Sigmoid colon (tissue), 7 donors: ENCODE data around the gene DIRAS1. TPM values are rescaled to one million over a fixed set of nuclear protein-coding genes. Genes with fewer than 3 reads are reported as not detected.

Experiments
- DNase-seq: peaks from one replicate; pipeline ENCODE4 v3.0.0-alpha.2; 2019
- H3K27ac ChIP-seq, 4 donors: fragments of 200-600 bp; sonication (generic); one replicate each; pipeline ENCODE4 v1.5.1; 2016 to 2019; ENCODE audit warnings: mild to moderate bottlenecking in 1 of 4
- H3K27me3 ChIP-seq, 3 donors: fragments of 200-600 bp; sonication (generic); one replicate each; pipeline ENCODE4 v1.5.1; 2019; ENCODE audit warnings: mild to moderate bottlenecking in 1 of 3
- H3K36me3 ChIP-seq, 4 donors: fragments of 200-600 bp; sonication (generic); one replicate each; pipeline ENCODE4 v1.5.1; 2016 to 2019
- H3K4me1 ChIP-seq, 4 donors: fragments of 200-600 bp; sonication (generic); one replicate each; pipeline ENCODE4 v1.5.1; 2017 to 2019
- H3K4me3 ChIP-seq, 4 donors: fragments of 200-600 bp; sonication (generic); one replicate each; pipeline ENCODE4 v1.5.1; 2017 to 2019; ENCODE audit warnings: mild to moderate bottlenecking in 2 of 4, moderate library complexity in 1 of 4
- H3K9me3 ChIP-seq, 4 donors: fragments of 200-600 bp in 3 of 4; sonication (generic) in 3 of 4; one replicate each; pipeline versions ENCODE4 v1.5.1 to v1.6.1; 2013 to 2019
- EP300 ChIP-seq, 4 donors: sonication (generic); formaldehyde crosslinking; IDR thresholded peaks; one replicate each; pipeline ENCODE4 v1.6.1; 2017; ENCODE audit warnings: antibody characterized with exemption in 4 of 4
- POLR2A ChIP-seq, 2 donors: fragments of 450-650 bp; IDR thresholded peaks; one replicate each; pipeline ENCODE4 v1.6.1; 2016; ENCODE audit warnings: antibody characterized with exemption in 2 of 2, mild to moderate bottlenecking in 2 of 2, moderate library complexity in 2 of 2
- POLR2AphosphoS5 ChIP-seq, 4 donors: sonication (generic); formaldehyde crosslinking; IDR thresholded peaks; one replicate each; pipeline ENCODE4 v1.6.1; 2017; ENCODE audit warnings: antibody characterized with exemption in 4 of 4
- WGBS, 2 donors: extraction: QIAGEN DNeasy Blood & Tissue Kit; methylation state at CpG; one replicate each; pipeline ENCODE4 v1.1.7; 2013; 5-methylcytosine and 5-hydroxymethylcytosine counted together
- intact Hi-C: fragments of 100-400 bp; cut with DNase I; formaldehyde crosslinking; loops from one replicate; pipeline ENCODE4 v1.15.1; 2023
- polyA plus RNA-seq, 3 donors: library from polyadenylated mRNA; stranded (reverse); fragments of 200-250 nt; gene quantifications; one replicate each; pipeline ENCODE4 v1.2.3, GENCODE V29; 2013
- total RNA-seq, 4 donors: library from RNA; depleted of rRNA; stranded (reverse); fragments of >200 nt; gene quantifications; one replicate each; pipeline ENCODE4 v1.1.0, GENCODE V29; 2016
- TF ChIP-seq, protein P1 (sequence below), 4 experiments: fragments of 450-650 bp in 3 of 4; fragments of 200-600 bp in 1 of 4; IDR thresholded peaks; one replicate each; pipeline ENCODE4 v1.5.1; 2016 to 2019; ENCODE audit warnings: antibody characterized with exemption in 4 of 4, mild to moderate bottlenecking in 3 of 4, moderate library complexity in 2 of 4
- donor health status: healthy with polysubstance abuse.
- donor health status: Bipolar disorder and iron deficiency.
- donor health status: healthy.

The DIRAS1 gene
- total and polyA plus RNA-seq, 7 donors, result 0.33 to 2.2 (median 1.4) TPM

DNA sequence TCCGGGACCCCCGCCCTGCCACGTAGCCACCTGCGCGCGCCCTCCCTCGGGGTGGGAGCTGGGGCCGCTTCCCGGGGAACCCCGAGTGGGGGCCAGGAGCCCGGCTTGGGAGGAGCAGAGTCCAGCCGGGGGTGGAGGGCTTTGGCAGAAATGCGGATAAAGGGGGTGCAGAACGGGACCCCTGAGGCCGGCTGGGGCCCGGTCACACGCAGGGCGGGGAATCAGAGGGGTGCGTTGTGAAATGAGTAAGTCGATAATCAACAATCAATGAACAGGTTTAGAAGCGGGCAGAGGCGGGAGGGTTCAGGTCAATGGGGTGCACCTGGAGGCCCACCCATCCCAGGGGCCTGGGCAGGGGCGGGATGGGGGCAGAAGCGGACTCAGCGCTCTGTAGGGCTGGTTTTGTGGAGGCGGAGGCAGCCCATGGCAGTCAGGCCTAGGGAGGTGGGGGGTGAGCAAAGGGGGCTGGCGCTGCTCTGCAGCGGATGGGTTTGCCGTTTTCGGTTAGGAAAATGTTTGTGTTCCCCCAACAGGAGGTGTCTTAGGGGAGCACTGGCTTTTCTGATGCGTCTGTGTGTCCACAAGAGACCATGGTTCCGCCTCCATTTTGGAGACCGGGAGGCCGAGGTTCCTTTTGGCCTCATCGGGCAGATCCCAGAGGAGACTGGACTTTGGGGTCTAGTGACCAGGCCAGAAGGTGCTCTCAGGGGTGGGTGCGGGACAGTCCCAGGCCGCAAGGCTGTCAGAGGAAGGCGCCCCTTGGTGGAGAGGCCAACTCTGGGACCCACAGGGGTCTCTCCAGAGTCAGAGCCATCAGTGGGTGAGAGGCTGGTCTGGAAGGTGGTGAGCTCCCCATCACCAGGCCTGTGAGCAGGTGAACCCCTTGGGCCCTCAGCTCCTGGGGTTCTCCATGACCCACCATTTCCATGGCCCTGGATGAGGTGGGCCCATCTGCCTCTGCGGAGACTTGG, 683 bp upstream of the DIRAS1 start:
- H3K27ac ChIP-seq, result peak overlapping the region in 1 of 4 donors; percentile 81
- intact Hi-C loops, result no loop called here

DNA sequence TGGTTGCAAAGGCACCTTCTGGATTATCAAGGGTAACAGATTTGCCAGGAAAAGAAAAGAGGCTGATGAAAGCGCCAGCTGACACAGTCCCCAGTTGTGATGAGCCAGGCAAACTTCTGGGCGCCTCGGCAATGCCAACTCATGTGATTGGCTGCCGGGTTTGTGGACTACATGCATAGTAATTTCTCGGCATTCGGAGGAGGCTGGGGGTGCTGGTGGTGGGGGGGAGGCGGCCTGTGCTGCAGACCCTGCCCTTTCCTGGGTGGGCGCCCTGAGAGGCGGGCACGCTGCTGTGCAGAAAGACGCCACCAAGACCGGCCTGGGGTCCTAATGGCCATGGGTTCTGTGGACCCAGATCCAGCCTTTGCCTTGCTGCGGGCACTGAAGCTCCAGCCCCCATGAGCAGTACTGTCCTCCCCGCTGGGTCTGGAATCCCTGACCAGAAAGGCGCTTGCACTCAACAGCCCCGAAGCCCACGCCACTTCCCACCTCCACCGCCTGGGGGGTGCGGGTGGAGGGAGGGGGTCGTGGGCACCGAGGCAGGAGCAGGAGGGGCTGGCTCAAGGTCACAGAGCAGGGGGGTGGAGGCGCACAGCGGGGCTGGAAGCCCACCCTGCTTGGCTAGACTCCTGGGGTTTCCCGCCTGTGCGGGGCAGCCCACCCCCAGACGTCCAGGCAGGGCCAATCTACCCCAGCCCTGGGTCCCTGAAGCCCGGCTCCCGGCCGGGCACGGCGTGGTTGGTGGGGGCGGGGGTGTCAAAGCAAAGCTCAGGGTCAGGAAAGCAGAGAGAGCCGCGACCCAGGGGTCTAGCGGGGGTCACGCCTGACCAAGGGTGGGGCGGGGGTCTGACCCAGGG, 1.0 kb downstream of the DIRAS1 start:
- peaks cover 12 to 58% (median 34%) of the 10 kb centered on the region in 3 donors for H3K27me3 ChIP-seq
- peak overlapping the region in 3 of 4 donors; percentile 23 to 46 (median 44) for H3K4me3 ChIP-seq
- H3K4me1 ChIP-seq, result peaks cover 0 to 35% (median 30%) of the 10 kb centered on the region in 4 donors
- H3K36me3 ChIP-seq, result no peaks in the 10 kb centered on the region
- H3K9me3 ChIP-seq, result peaks cover 0 to 5% (median 4%) of the 10 kb centered on the region in 4 donors
- intact Hi-C loops, result no loop called here
- WGBS, 2 donors, result 6 to 9% methylated on average over 37 of the region's 37 CpGs
- DNase-seq, result peak; percentile 64
- no peak for TF ChIP-seq EP300 (IDR thresholded peaks at IDR 0.05)
- TF ChIP-seq, protein P1, sequence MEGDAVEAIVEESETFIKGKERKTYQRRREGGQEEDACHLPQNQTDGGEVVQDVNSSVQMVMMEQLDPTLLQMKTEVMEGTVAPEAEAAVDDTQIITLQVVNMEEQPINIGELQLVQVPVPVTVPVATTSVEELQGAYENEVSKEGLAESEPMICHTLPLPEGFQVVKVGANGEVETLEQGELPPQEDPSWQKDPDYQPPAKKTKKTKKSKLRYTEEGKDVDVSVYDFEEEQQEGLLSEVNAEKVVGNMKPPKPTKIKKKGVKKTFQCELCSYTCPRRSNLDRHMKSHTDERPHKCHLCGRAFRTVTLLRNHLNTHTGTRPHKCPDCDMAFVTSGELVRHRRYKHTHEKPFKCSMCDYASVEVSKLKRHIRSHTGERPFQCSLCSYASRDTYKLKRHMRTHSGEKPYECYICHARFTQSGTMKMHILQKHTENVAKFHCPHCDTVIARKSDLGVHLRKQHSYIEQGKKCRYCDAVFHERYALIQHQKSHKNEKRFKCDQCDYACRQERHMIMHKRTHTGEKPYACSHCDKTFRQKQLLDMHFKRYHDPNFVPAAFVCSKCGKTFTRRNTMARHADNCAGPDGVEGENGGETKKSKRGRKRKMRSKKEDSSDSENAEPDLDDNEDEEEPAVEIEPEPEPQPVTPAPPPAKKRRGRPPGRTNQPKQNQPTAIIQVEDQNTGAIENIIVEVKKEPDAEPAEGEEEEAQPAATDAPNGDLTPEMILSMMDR (IDR thresholded peaks at IDR 0.05), result no peak
- no peak for TF ChIP-seq POLR2A (IDR thresholded peaks at IDR 0.05)
- no peak for TF ChIP-seq POLR2AphosphoS5 (IDR thresholded peaks at IDR 0.05)
- peak overlapping the region in 1 of 4 donors; percentile 59 for H3K27ac ChIP-seq

More for the DNA sequence above, 683 bp upstream of the DIRAS1 start:
- Histone ChIP-seq H3K9me3 (no peaks in the 10 kb centered on the region), H3K27me3 (peaks cover 19 to 62% (median 48%) of the 10 kb centered on the region in 3 donors), H3K4me1 (peaks cover 0 to 35% (median 30%) of the 10 kb centered on the region in 4 donors), H3K4me3 (peak overlapping the region in 2 of 4 donors; percentile 34 to 35), H3K36me3 (no peaks in the 10 kb centered on the region)
- no peak for TF ChIP-seq POLR2A (IDR thresholded peaks at IDR 0.05)
- no peak for DNase-seq
- WGBS, 2 donors, result 29% methylated on average over 39 of the region's 39 CpGs

DNA sequence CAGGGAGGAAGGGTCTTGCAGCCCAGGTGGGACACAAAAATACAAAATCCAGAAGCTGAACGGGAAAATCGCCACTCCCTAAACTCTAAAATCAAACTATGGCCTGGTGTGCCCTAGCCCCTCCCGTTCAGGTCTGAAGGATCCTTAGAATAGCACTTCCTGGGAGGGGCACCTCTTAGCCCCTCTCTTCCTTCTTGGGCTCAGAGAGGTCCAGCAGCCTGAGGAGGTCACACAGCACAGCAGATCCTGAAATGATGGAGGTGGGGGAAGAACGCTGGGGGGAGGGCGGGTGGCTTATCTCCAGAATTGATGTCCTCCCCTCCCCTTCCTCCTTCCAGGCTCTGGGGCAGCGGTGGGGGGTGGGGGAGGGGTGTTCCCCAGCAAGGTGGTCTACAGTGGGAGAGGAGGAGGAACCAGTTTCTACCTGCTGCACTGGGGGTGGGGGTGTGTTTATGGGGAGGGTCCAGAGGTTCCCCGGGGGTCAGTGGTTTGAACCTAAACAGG, 1.9 kb downstream of the DIRAS1 start:
- TF ChIP-seq POLR2AphosphoS5 (IDR thresholded peaks at IDR 0.05) (no peak), POLR2A (IDR thresholded peaks at IDR 0.05) (no peak), EP300 (IDR thresholded peaks at IDR 0.05) (no peak)
- TF ChIP-seq, protein P1 (IDR thresholded peaks at IDR 0.05), result no peak
- intact Hi-C loops, result no loop called here
- peak; percentile 32 for DNase-seq
- no peaks in the 10 kb centered on the region for H3K36me3 ChIP-seq
- H3K27me3 ChIP-seq, result peaks cover 12 to 60% (median 34%) of the 10 kb centered on the region in 3 donors
- H3K27ac ChIP-seq, result no peak overlapping the region
- H3K4me3 ChIP-seq, result no peak overlapping the region
- H3K4me1 ChIP-seq, result peaks cover 0 to 35% (median 30%) of the 10 kb centered on the region in 4 donors
- peaks cover 0 to 7% (median 5%) of the 10 kb centered on the region in 4 donors for H3K9me3 ChIP-seq
- 24 to 52% methylated on average over 7 of the region's 7 CpGs for WGBS, 2 donors

DNA sequence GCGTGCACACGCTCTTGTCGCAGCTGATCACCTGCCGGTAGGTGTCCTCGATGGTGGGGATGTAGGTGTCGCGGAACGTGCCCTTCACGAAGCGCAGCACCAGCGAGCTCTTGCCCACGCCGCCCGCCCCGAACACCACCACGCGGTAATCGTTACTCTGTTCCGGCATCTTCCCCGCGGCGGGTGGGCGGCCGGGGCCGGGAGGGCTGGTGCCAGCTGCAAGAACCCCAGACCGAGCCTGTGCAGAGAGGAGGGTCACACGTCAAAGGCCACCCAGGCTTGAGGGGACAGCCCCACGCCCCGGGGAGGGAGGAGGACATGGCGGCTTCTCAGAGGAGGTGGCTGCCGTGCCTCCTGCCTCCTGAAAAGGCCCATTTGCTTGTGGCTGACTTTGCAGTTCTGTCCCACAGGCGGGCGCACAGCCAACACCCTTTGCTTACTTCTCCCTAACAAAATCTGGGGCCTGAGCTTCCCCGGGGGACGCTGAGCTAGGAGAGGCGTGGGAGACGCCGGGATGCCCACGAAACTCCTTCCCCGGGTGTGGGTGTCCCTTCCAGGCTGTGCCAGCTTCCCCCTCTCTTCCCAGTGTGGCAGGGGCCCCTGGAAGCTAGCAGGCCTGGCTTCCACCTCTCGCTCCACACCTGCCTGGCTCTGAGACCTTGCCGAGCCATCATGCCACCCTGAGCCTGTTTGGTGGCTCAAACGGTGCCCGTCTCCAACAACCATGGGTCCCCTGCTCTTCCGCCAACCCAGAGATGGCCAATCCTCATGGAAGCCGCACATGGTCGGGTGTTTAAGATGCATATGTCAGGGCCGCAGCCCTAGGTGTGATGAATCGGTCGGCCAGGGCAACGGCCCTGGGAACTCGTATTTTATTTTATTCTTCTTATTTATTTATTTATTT, 3.3 kb downstream of the DIRAS1 start:
- intact Hi-C loops, result no loop called here
- TF ChIP-seq, protein P1 (IDR thresholded peaks at IDR 0.05), result no peak
- no peak for TF ChIP-seq EP300 (IDR thresholded peaks at IDR 0.05)
- TF ChIP-seq POLR2AphosphoS5 (IDR thresholded peaks at IDR 0.05), result no peak
- no peak for TF ChIP-seq POLR2A (IDR thresholded peaks at IDR 0.05)
- Histone ChIP-seq H3K4me3 (no peak overlapping the region), H3K27me3 (peaks cover 12 to 60% (median 34%) of the 10 kb centered on the region in 3 donors), H3K4me1 (peaks cover 0 to 26% (median 20%) of the 10 kb centered on the region in 4 donors), H3K27ac (no peak overlapping the region), H3K36me3 (no peaks in the 10 kb centered on the region), H3K9me3 (peaks cover 0 to 7% (median 5%) of the 10 kb centered on the region in 4 donors)
- WGBS, 2 donors, result 86 to 87% methylated on average over 52 of the region's 52 CpGs
- peak; percentile 50 for DNase-seq
